ENCODE data around the gene HTR2B. TPM values are rescaled to one million over a fixed set of nuclear protein-coding genes. Genes with fewer than 3 reads are reported as not detected.

HTR2B gene
- total RNA-seq, 1 donor from 2014 or later = 2.6 TPM

DNA sequence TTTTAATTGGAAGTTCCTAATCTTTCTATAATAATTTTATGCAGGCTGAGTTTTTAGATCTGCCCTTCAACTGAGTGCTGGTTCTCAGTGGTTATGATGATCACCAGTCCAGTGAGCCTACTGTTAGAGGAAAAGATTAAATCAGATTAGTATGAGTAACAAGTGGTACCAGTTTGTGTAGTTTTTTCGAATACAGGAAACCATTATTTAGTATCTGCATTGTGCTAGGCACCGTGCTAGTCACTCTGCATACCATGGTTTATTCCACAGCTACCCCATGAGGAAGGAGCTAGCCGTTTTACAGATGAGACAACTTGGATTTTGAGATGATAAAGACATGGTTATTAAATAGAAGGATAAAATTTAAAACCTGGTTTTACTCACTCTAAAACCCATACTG, 62.1 kb downstream of the HTR2B start:
- peaks cover 25% of the 10 kb centered on the region for H3K4me1 ChIP-seq
- no peak overlapping the region for H3K4me3 ChIP-seq
- intact Hi-C loops (cut with DNase I) = no loop called here
- H3K27ac ChIP-seq = no peak overlapping the region
- DNase-seq (no peak), ATAC-seq (no peak)
- H3K9me3 ChIP-seq = no peaks in the 10 kb centered on the region
- H3K36me3 ChIP-seq = peaks cover 63% of the 10 kb centered on the region
- H3K27me3 ChIP-seq = no peaks in the 10 kb centered on the region
- TF ChIP-seq CTCF (IDR thresholded peaks at IDR 0.05) = no peak

DNA sequence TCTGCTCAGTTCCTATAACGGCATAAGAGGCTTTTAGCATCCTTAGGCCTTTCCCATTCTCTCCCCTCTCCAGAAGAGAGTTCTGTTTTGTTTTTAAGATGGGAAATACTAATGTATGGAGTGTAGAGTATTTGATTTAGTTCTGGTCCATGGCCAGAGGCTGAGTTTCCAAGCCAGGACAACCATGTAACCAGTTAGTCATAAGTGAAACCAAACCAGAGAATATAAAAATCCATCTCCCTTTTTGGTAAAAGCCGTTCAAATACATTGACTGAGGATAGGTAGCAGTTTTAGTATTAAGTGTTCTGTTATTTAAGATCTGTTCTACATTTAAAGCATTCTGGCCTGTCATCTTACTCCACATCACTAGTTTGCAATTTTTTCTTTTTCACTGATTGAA, 65.1 kb downstream of the HTR2B start:
- no peaks in the 10 kb centered on the region for H3K9me3 ChIP-seq
- H3K4me3 ChIP-seq = no peak overlapping the region
- peaks cover 36% of the 10 kb centered on the region for H3K36me3 ChIP-seq
- TF ChIP-seq CTCF (IDR thresholded peaks at IDR 0.05) = no peak
- ATAC-seq (no peak), DNase-seq (no peak)
- H3K27me3 ChIP-seq = no peaks in the 10 kb centered on the region
- H3K27ac ChIP-seq = no peak overlapping the region
- H3K4me1 ChIP-seq = peaks cover 28% of the 10 kb centered on the region
- intact Hi-C loops (cut with DNase I) = no loop called here

GRCh38 chr2:231058761-231059550, 65.9 kb downstream of the HTR2B start:
- intact Hi-C loops (cut with DNase I) = no loop called here

More at GRCh38 chr2:231058761-231059550, 65.9 kb downstream of the HTR2B start:
- no peak for TF ChIP-seq CTCF (IDR thresholded peaks at IDR 0.05)
- DNase-seq = no peak
- Histone ChIP-seq H3K27me3 (no peaks in the 10 kb centered on the region), H3K27ac (no peak overlapping the region), H3K4me1 (peaks cover 28% of the 10 kb centered on the region), H3K4me3 (no peak overlapping the region), H3K9me3 (no peaks in the 10 kb centered on the region), H3K36me3 (peaks cover 28% of the 10 kb centered on the region)
- ATAC-seq = no peak

Other genes starting within 250 kb of the HTR2B start
- gene GPR55, start 199.8 kb downstream of the HTR2B start, total RNA-seq = 1.2 TPM
- not detected for gene SPATA3, start 128.9 kb downstream of the HTR2B start, total RNA-seq
- gene C2orf72, start 87.5 kb downstream of the HTR2B start, total RNA-seq = 1.5 TPM
- 59.0 TPM for gene PSMD1, start 68.2 kb downstream of the HTR2B start, total RNA-seq
- gene ARMC9, start 73.6 kb upstream of the HTR2B start, total RNA-seq = 37.1 TPM